Osteoblast (primary cell): ENCODE results near the gene CHRNA3. TPM values are rescaled to one million over a fixed set of nuclear protein-coding genes. Genes with fewer than 3 reads are reported as not detected.

Source experiments
- DNase-seq: peaks from one replicate; pipeline ENCODE4 v3.0.0; 2011; ENCODE audit warnings: low spot score, mixed read lengths; ENCODE audit not compliant: insufficient read length; ENCODE audit errors: missing footprints
- H2AFZ ChIP-seq: 2 replicates; pipeline ENCODE4 v1.6.0; 2011; ENCODE audit warnings: mild to moderate bottlenecking, low read length
- H3K27ac ChIP-seq: 2 replicates; pipeline ENCODE4 v1.5.1; 2011; ENCODE audit warnings: mild to moderate bottlenecking, low read depth, low read length, moderate library complexity
- H3K27me3 ChIP-seq: 2 replicates; pipeline ENCODE4 v1.6.0; 2012; ENCODE audit warnings: mild to moderate bottlenecking, control low read depth, inconsistent platforms, low read length, moderate library complexity; ENCODE audit not compliant: insufficient read depth
- H3K36me3 ChIP-seq: 2 replicates; pipeline ENCODE4 v1.5.1; 2011; ENCODE audit warnings: mild to moderate bottlenecking, low read length, control low read depth, moderate library complexity; ENCODE audit not compliant: insufficient read depth
- H3K4me1 ChIP-seq: 2 replicates; pipeline ENCODE4 v1.5.1; 2011; ENCODE audit warnings: mild to moderate bottlenecking, low read length, control low read depth, moderate library complexity; ENCODE audit not compliant: insufficient read depth
- H3K4me2 ChIP-seq: 2 replicates; pipeline ENCODE4 v1.6.0; 2011; ENCODE audit warnings: mild to moderate bottlenecking, low read length; ENCODE audit not compliant: insufficient read depth
- H3K4me3 ChIP-seq: fragments of 200-600 bp; sonication (generic); 3 replicates; pipeline ENCODE4 v1.5.1; 2012; ENCODE audit warnings: mild to moderate bottlenecking, low read length, inconsistent platforms; ENCODE audit not compliant: insufficient read depth
- H3K79me2 ChIP-seq: 2 replicates; pipeline ENCODE4 v1.6.0; 2012; ENCODE audit warnings: mild to moderate bottlenecking, low read length, control low read depth, inconsistent platforms; ENCODE audit not compliant: insufficient read depth
- H3K9me3 ChIP-seq: 2 replicates; pipeline ENCODE4 v1.5.1; 2011; ENCODE audit warnings: low read depth, low read length, control low read depth
- H4K20me1 ChIP-seq: 2 replicates; pipeline ENCODE4 v1.6.0; 2012; ENCODE audit warnings: mild to moderate bottlenecking, low read length, control low read depth; ENCODE audit not compliant: insufficient read depth
- total RNA-seq: library from RNA; depleted of rRNA; stranded (reverse); fragments of >200 nt; gene quantifications from 2 replicates; pipeline ENCODE4 v1.2.3, GENCODE V29; 2012
- TF ChIP-seq, protein P1 (sequence below): IDR thresholded peaks from 2 replicates; pipeline ENCODE4 v1.5.1; 2011; ENCODE audit warnings: mild to moderate bottlenecking, low read depth, low read length, moderate library complexity; ENCODE audit errors: extremely low read depth

Gene CHRNA3
- total RNA-seq, 1 donor, result not detected

DNA sequence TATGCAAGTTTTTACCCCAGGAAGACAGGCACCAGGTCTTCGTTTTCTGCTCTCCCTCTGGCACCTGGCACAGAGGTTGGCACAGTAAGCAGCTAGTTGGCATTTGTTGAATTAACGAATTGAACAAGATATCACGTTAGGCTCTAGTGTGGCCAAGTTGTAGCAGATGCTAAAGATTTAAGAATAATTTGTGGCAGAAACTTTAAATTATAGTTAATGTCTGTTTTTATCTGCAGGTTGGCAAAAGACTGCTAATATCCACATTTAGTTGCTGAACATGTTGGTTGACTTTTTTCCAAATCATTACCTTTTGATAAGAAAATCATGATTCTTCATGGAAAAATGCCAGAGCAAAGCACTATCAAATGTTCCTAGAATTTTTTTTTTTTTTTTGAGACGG lies 47.4 kb downstream of the CHRNA3 start:
- Histone ChIP-seq H3K79me2 (no peaks in the 10 kb centered on the region), H3K4me1 (no peaks in the 10 kb centered on the region), H3K27me3 (peaks cover 5% of the 10 kb centered on the region), H3K4me2 (no peak overlapping the region), H3K4me3 (no peak overlapping the region), H3K27ac (no peak overlapping the region), H4K20me1 (no peaks in the 10 kb centered on the region), H3K9me3 (no peaks in the 10 kb centered on the region), H3K36me3 (no peaks in the 10 kb centered on the region), H2AFZ (no peak overlapping the region)
- no peak for DNase-seq
- TF ChIP-seq, protein P1, sequence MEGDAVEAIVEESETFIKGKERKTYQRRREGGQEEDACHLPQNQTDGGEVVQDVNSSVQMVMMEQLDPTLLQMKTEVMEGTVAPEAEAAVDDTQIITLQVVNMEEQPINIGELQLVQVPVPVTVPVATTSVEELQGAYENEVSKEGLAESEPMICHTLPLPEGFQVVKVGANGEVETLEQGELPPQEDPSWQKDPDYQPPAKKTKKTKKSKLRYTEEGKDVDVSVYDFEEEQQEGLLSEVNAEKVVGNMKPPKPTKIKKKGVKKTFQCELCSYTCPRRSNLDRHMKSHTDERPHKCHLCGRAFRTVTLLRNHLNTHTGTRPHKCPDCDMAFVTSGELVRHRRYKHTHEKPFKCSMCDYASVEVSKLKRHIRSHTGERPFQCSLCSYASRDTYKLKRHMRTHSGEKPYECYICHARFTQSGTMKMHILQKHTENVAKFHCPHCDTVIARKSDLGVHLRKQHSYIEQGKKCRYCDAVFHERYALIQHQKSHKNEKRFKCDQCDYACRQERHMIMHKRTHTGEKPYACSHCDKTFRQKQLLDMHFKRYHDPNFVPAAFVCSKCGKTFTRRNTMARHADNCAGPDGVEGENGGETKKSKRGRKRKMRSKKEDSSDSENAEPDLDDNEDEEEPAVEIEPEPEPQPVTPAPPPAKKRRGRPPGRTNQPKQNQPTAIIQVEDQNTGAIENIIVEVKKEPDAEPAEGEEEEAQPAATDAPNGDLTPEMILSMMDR, result no peak

GRCh38 chr15:78571382-78571781 lies 49.4 kb downstream of the CHRNA3 start:
- Histone ChIP-seq H3K36me3 (no peaks in the 10 kb centered on the region), H4K20me1 (no peaks in the 10 kb centered on the region), H3K27me3 (peaks cover 15% of the 10 kb centered on the region), H2AFZ (no peak overlapping the region), H3K4me2 (no peak overlapping the region), H3K4me3 (no peak overlapping the region), H3K79me2 (no peaks in the 10 kb centered on the region), H3K27ac (no peak overlapping the region), H3K9me3 (no peaks in the 10 kb centered on the region), H3K4me1 (no peaks in the 10 kb centered on the region)
- TF ChIP-seq, protein P1, result no peak
- DNase-seq, result no peak

- no peak for DNase-seq
- no peak overlapping the region for H3K4me3 ChIP-seq
- no peaks in the 10 kb centered on the region for H3K9me3 ChIP-seq
- H3K79me2 ChIP-seq, result no peaks in the 10 kb centered on the region
- H3K27me3 ChIP-seq, result peaks cover 15% of the 10 kb centered on the region
- TF ChIP-seq, protein P1, result no peak
- no peaks in the 10 kb centered on the region for H3K36me3 ChIP-seq
- H3K4me2 ChIP-seq, result no peak overlapping the region
- no peak overlapping the region for H2AFZ ChIP-seq
- H4K20me1 ChIP-seq, result no peaks in the 10 kb centered on the region
- H3K4me1 ChIP-seq, result peaks cover 6% of the 10 kb centered on the region
- no peak overlapping the region for H3K27ac ChIP-seq
Measured at GRCh38 chr15:78570710-78571109, 50.1 kb downstream of the CHRNA3 start.

GRCh38 chr15:78567531-78567930 lies 53.3 kb downstream of the CHRNA3 start:
- no peaks in the 10 kb centered on the region for H4K20me1 ChIP-seq
- peaks cover 30% of the 10 kb centered on the region for H3K27me3 ChIP-seq
- H3K36me3 ChIP-seq, result no peaks in the 10 kb centered on the region
- peaks cover 6% of the 10 kb centered on the region for H3K4me1 ChIP-seq
- no peak overlapping the region for H2AFZ ChIP-seq
- no peak overlapping the region for H3K27ac ChIP-seq
- no peak overlapping the region for H3K4me2 ChIP-seq
- TF ChIP-seq, protein P1, result no peak
- H3K4me3 ChIP-seq, result no peak overlapping the region
- H3K79me2 ChIP-seq, result no peaks in the 10 kb centered on the region
- H3K9me3 ChIP-seq, result no peaks in the 10 kb centered on the region
- DNase-seq, result no peak
